ENCODE measurements around the gene SPOCK1.

The SPOCK1 gene

DNA sequence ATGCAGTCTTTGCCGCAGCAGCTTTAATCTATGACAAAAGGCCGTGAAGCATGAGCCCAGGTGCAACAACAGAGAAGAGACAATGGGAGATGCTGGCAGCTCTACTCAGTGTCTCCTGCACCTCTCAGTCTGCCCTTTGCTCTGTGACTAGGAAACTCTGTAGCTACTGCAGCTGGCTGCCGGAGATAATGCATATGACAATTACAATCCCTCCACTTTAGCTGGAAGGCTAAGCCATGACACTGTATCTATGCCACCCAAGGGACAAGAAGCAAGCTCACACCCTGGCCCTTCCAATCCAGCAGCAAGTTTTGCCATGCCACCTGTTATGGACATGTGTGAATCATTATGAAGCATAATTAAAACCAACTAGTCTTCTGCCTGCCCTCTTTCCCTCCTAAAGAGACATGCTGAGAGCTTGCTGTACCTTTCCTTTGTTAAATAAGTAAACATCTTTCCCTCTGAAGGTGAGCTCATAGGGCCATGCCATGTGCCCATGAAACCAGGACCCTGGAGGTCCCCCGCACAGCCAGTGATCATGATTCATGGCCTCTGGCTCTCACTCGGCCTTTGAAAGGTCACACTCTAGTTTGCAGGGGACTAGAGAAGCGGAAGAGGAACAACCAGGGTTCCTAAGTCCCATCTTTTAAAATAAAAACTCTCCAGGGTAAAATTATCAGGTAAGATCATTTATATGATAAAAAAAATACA lies 219.4 kb downstream of the SPOCK1 start:
- DNase-seq (ENCODE audit: extremely low read depth, insufficient read length) = no peak

DNA sequence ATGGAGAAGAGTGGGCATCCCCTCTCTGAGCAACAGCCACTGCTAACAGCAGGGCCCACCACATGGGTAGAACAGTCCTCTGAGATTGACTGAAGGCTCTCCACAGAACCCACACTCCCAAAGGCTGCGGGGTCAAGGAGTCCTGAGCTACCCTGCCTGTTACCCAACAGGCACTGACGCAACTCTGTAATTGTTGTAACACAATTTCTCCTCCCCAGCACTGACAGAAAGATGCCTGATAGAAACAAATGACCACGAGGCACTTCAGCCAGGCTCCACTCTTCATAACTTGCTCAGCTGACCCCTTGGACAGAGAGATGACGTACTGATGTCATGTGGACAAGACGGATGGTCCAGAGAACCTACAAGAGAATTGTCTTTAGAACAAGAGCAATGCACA lies 220.7 kb downstream of the SPOCK1 start:
- no peak for TF ChIP-seq CTCF (IDR thresholded peaks at IDR 0.05; ENCODE audit: insufficient read depth, low read length, poor library complexity, severe bottlenecking)

More for the DNA sequence above, 219.4 kb downstream of the SPOCK1 start:
- no peak overlapping the region for H3K4me3 ChIP-seq (replicated peaks; ENCODE audit: low read depth, low read length)
- no peaks in the 10 kb centered on the region for H3K36me3 ChIP-seq (ENCODE audit: control insufficient read depth, insufficient read depth, low read length)
- no peaks in the 10 kb centered on the region; the same call in 1 of the 2 replicates for H3K27me3 ChIP-seq (replicated peaks; ENCODE audit: control insufficient read depth, insufficient read depth, low read length)
- TF ChIP-seq CTCF (IDR thresholded peaks at IDR 0.05; ENCODE audit: insufficient read depth, low read length, poor library complexity, severe bottlenecking) = no peak

DNA sequence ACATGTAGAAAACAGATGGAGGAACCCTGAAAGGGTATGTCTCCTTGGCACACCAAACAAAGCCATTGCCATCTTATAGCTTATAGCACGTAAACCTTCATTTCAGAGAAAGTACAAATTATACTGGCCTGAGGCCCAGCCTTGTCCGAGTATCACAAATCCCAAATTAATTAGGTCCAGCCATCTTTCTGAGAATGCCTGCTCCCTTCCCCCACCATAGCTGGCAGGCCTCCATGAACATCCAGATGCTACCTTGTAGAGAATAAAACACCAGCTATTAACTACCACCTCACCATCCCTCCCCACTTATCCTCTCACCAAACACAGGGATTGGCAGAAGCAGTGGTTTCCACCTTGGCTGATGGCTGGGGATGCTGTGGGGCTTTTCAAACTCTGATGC lies 224.0 kb downstream of the SPOCK1 start:
- no peaks in the 10 kb centered on the region for H3K27me3 ChIP-seq (replicated peaks; ENCODE audit: control insufficient read depth, insufficient read depth, low read length)
- no peak for DNase-seq (ENCODE audit: extremely low read depth, insufficient read length)
- TF ChIP-seq CTCF (IDR thresholded peaks at IDR 0.05; ENCODE audit: insufficient read depth, low read length, poor library complexity, severe bottlenecking) = no peak
- H3K4me3 ChIP-seq (replicated peaks; ENCODE audit: low read depth, low read length) = no peak overlapping the region
- H3K36me3 ChIP-seq (ENCODE audit: control insufficient read depth, insufficient read depth, low read length) = no peaks in the 10 kb centered on the region

More for the DNA sequence above, 220.7 kb downstream of the SPOCK1 start:
- no peaks in the 10 kb centered on the region for H3K36me3 ChIP-seq (ENCODE audit: control insufficient read depth, insufficient read depth, low read length)
- no peak for DNase-seq (ENCODE audit: extremely low read depth, insufficient read length)
- H3K27me3 ChIP-seq (replicated peaks; ENCODE audit: control insufficient read depth, insufficient read depth, low read length) = no peaks in the 10 kb centered on the region; the same call in 1 of the 2 replicates
- H3K4me3 ChIP-seq (replicated peaks; ENCODE audit: low read depth, low read length) = no peak overlapping the region

DNA sequence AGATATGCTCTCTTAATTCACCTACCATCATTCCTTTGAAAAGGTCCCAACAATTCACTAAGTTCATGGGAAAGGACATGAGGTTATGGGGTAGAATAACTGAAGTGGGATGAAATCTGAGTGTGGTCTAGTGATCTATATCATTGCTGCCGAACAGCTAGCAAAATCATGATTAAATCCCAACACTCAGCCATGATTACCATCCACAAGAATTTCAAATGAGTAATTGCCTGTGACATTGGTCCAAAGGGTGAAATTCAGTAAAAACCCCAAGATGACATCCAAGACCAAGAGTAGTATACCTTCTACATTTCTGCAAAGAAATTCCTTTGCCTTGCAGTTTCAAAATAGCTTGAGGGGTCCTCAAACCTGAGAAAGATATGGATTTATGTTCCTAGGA lies 225.6 kb downstream of the SPOCK1 start:
- no peak for DNase-seq (ENCODE audit: extremely low read depth, insufficient read length)
- Histone ChIP-seq H3K4me3 (replicated peaks; ENCODE audit: low read depth, low read length) (no peak overlapping the region), H3K27me3 (replicated peaks; ENCODE audit: control insufficient read depth, insufficient read depth, low read length) (no peaks in the 10 kb centered on the region), H3K36me3 (ENCODE audit: control insufficient read depth, insufficient read depth, low read length) (no peaks in the 10 kb centered on the region)
- no peak for TF ChIP-seq CTCF (IDR thresholded peaks at IDR 0.05; ENCODE audit: insufficient read depth, low read length, poor library complexity, severe bottlenecking)

GRCh38 chr5:137272831-137273230 lies 226.3 kb downstream of the SPOCK1 start:
- Histone ChIP-seq H3K27me3 (replicated peaks; ENCODE audit: control insufficient read depth, insufficient read depth, low read length) (no peaks in the 10 kb centered on the region), H3K4me3 (replicated peaks; ENCODE audit: low read depth, low read length) (no peak overlapping the region), H3K36me3 (ENCODE audit: control insufficient read depth, insufficient read depth, low read length) (no peaks in the 10 kb centered on the region)
- TF ChIP-seq CTCF (IDR thresholded peaks at IDR 0.05; ENCODE audit: insufficient read depth, low read length, poor library complexity, severe bottlenecking) = no peak
- no peak for DNase-seq (ENCODE audit: extremely low read depth, insufficient read length)
